HEK293 (cell line): ENCODE data around the gene FOXN1.

Experiments used
- CTCF ChIP-seq: fragments of 450-650 bp; formaldehyde crosslinking; IDR thresholded peaks from 2 replicates; pipeline ENCODE4 v1.5.1; 2016; ENCODE audit warnings: missing biosample characterization, missing genetic modification characterization
- GLIS1 ChIP-seq: fragments of 450-650 bp; formaldehyde crosslinking; IDR thresholded peaks from 2 replicates; pipeline ENCODE4 v1.5.1; 2016; ENCODE audit warnings: missing biosample characterization, missing genetic modification characterization
- KLF1 ChIP-seq: fragments of 450-650 bp; formaldehyde crosslinking; IDR thresholded peaks from 2 replicates; pipeline ENCODE4 v1.5.1; 2016; ENCODE audit warnings: missing biosample characterization, missing genetic modification characterization
- KLF17 ChIP-seq: fragments of 450-650 bp; formaldehyde crosslinking; IDR thresholded peaks from 2 replicates; pipeline ENCODE4 v1.5.1; 2016; ENCODE audit warnings: missing biosample characterization, missing genetic modification characterization
- ZBTB7A ChIP-seq: fragments of 450-650 bp; formaldehyde crosslinking; IDR thresholded peaks from 2 replicates; pipeline ENCODE4 v1.5.1; 2016; ENCODE audit warnings: low read depth, missing biosample characterization, missing genetic modification characterization
- ZIC2 ChIP-seq: fragments of 450-650 bp; formaldehyde crosslinking; IDR thresholded peaks from 2 replicates; pipeline ENCODE4 v1.5.1; 2016; ENCODE audit warnings: missing biosample characterization, missing genetic modification characterization
- ZNF311 ChIP-seq: fragments of 450-650 bp; formaldehyde crosslinking; IDR thresholded peaks from 2 replicates; pipeline ENCODE4 v1.5.1; 2017; ENCODE audit warnings: missing biosample characterization, missing genetic modification characterization, borderline replicate concordance
- ZNF423 ChIP-seq: fragments of 450-650 bp; formaldehyde crosslinking; IDR thresholded peaks from 2 replicates; pipeline ENCODE4 v1.5.1; 2016; ENCODE audit warnings: missing biosample characterization, missing genetic modification characterization
- ZNF664 ChIP-seq: fragments of 450-650 bp; formaldehyde crosslinking; IDR thresholded peaks from 2 replicates; pipeline ENCODE4 v1.5.1; 2016; ENCODE audit warnings: missing biosample characterization, missing genetic modification characterization

DNA sequence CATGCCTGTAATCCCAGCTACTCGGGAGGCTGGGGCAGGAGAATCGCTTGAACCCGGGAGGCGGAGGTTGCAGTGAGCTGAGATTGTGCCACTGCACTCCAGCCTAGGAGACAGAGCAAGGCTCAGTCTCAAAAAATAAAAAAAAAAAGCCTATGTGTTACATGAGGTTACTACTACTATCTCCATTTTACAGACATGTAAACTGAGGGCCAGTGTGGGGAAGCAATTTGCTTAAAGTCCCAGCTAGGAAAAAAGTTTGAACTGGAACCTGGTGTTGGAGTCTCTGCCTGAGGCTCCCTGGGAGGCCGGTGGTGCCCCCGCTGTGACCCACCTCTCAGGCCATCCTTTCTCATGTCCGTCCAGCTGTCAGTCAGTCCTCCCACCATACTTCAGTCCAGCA is 28.2 kb upstream of the FOXN1 start:
- no peak for TF ChIP-seq ZNF423 (tag by site-specific recombination)
- TF ChIP-seq CTCF (tag by site-specific recombination) = no peak
- no peak for TF ChIP-seq ZNF664 (tag by site-specific recombination)
- TF ChIP-seq ZNF311 (tag by site-specific recombination) = no peak
- TF ChIP-seq ZIC2 (tag by site-specific recombination) = no peak
- no peak for TF ChIP-seq KLF17 (tag by site-specific recombination)
- no peak for TF ChIP-seq KLF1 (tag by site-specific recombination)
- TF ChIP-seq ZBTB7A (tag by site-specific recombination) = no peak
- no peak for TF ChIP-seq GLIS1
